Spleen (tissue), 11 donors: ENCODE data around the gene ATP8A2. TPM values are rescaled to one million over a fixed set of nuclear protein-coding genes. Genes with fewer than 3 reads are reported as not detected.

Experiments used
- DNase-seq: peaks from one replicate; pipeline ENCODE4 v3.0.0-alpha.2; 2020
- H3K27ac ChIP-seq, 8 donors: fragments of 200-600 bp; sonication (generic) in 7 of 8; 1 replicate in 4 of 8; 2 replicates in 4 of 8; pipeline versions ENCODE4 v1.5.0 to v1.8.0; 2016 to 2021; ENCODE audit warnings: inconsistent platforms in 4 of 8, mild to moderate bottlenecking in 4 of 8, moderate library complexity in 1 of 8
- H3K27me3 ChIP-seq, 7 donors: fragments of 200-600 bp; sonication (generic) in 6 of 7; replicated peaks in 1 of 7; 1 replicate in 4 of 7; 2 replicates in 3 of 7; pipeline versions ENCODE4 v1.5.0 to v1.8.0; 2016 to 2021; ENCODE audit warnings: inconsistent platforms in 3 of 7, mild to moderate bottlenecking in 1 of 7
- H3K36me3 ChIP-seq, 6 donors: fragments of 200-600 bp; sonication (generic) in 5 of 6; 1 replicate in 4 of 6; 2 replicates in 2 of 6; pipeline versions ENCODE4 v1.5.0 to v1.8.0; 2016 to 2021; ENCODE audit warnings: inconsistent platforms in 2 of 6
- H3K4me1 ChIP-seq, 6 donors: fragments of 200-600 bp; sonication (generic) in 5 of 6; 1 replicate in 3 of 6; 2 replicates in 3 of 6; pipeline versions ENCODE4 v1.5.0 to v1.8.0; 2016 to 2021; ENCODE audit warnings: inconsistent platforms in 3 of 6
- H3K4me3 ChIP-seq, 8 donors: fragments of 200-600 bp; sonication (generic) in 7 of 8; 1 replicate in 4 of 8; 2 replicates in 4 of 8; pipeline versions ENCODE4 v1.5.0 to v1.8.0; 2016 to 2021; ENCODE audit warnings: inconsistent platforms in 4 of 8, mild to moderate bottlenecking in 4 of 8, moderate library complexity in 2 of 8
- H3K9me3 ChIP-seq, 8 donors: fragments of 200-600 bp; sonication (generic) in 7 of 8; 1 replicate in 4 of 8; 2 replicates in 4 of 8; pipeline versions ENCODE4 v1.5.0 to v1.8.0; 2016 to 2021; ENCODE audit warnings: inconsistent platforms in 4 of 8
- POLR2A ChIP-seq, 3 donors: fragments of 450-650 bp; IDR thresholded peaks; one replicate each; pipeline ENCODE4 v1.5.1; 2017; ENCODE audit warnings: antibody characterized with exemption in 3 of 3, mild to moderate bottlenecking in 1 of 3
- POLR2AphosphoS5 ChIP-seq, 3 donors: sonication (generic); formaldehyde crosslinking; IDR thresholded peaks; one replicate each; pipeline ENCODE4 v1.5.1; 2017; ENCODE audit warnings: antibody characterized with exemption in 3 of 3
- WGBS, 5 donors: extraction: QIAGEN DNeasy Blood & Tissue Kit in 3 of 5; methylation state at CpG; one replicate each; pipeline versions ENCODE4 v1.1.5 to v1.1.7; 2013 to 2018; 5-methylcytosine and 5-hydroxymethylcytosine counted together
- intact Hi-C: fragments of 100-400 bp; cut with DNase I; formaldehyde crosslinking; loops from one replicate; pipeline ENCODE4 v1.15.0; 2023; ENCODE audit warnings: low total_unique reads
- polyA plus RNA-seq, 3 donors: library from polyadenylated mRNA; stranded (reverse); fragments of 200-250 nt; gene quantifications; one replicate each; pipeline ENCODE4 v1.2.1, GENCODE V29; 2013
- total RNA-seq, 7 donors: library from RNA; depleted of rRNA in 3 of 7; stranded (reverse); fragments of >200 nt in 3 of 7; fragmentation: NEBNext Ultra II Directional in 4 of 7; extraction: Animal tissue kit (Norgen Biotek cat#: 25700) in 4 of 7; gene quantifications; one replicate each; pipeline versions ENCODE4 v1.1.0 to v1.2.1, GENCODE V29; 2016 to 2021
- TF ChIP-seq, protein P1 (sequence below), 11 experiments: fragments of 200-600 bp in 7 of 11; fragments of 450-650 bp in 4 of 11; sonication (generic) in 4 of 11; IDR thresholded peaks in 8 of 11; conservative IDR thresholded peaks in 3 of 11; 1 replicate in 7 of 11; 2 replicates in 4 of 11; pipeline versions ENCODE4 v1.4.0 to v1.8.0; 2016 to 2021; ENCODE audit warnings: antibody characterized with exemption in 11 of 11, inconsistent platforms in 4 of 11, mild to moderate bottlenecking in 1 of 11
- donor health status: healthy with polysubstance abuse.
- donor health status: DM: no; HTN: no; CAD: no; lungs with moderate emphysema.
- donor health status: DM: no; HTN: no; CAD: no.
- donor health status: Bipolar disorder and iron deficiency.
- donor health status: healthy.
- donor health status: DM: no; HTN: no; CAD: no.
- donor health status: DM: yes; HTN: yes; CAD: no.

ATP8A2 gene
- total and polyA plus RNA-seq, 10 donors: 0.09 to 0.46 (median 0.25) TPM

DNA sequence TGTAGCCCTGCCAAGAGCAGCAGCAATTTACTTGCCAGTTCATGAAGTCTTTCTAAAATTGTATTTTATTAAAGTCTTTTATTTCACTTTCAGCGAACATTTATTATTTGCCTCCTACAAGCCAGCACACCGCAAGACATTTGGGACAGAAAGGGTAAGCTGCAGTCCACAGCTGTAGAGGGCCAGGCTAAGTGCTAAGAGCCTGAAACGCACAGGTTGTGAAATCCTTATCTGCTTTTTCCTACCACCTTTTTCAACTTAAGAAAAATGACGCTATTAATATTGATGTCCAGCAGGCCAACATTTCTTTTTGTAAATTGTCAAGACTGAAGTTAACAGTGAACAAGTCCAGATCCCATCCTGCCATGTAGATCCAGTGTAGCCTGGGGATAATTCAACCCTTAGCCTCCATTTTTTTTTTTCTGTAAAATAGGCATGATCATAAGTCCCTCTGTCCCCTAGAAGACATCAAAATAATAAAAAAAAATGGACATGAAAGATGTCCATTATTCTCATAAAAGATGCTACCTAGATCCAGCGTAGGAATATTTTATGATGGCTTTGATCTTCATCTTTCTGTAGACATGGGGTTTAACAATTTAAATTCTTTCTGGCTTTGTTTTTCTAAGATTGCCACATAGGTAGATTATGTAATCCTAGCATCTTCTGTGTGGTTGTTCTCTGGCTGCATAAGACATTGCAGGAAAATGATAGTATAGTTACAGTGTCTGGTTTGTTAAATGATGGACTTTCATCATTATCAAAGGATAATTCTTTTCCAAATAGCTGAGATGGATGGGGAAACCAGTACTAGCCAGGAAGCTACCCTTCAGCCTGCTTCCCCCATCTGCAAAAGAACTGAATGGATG, 551.7 kb downstream of the ATP8A2 start:
- Histone ChIP-seq H3K27ac (no peak overlapping the region), H3K4me1 (no peaks in the 10 kb centered on the region), H3K36me3 (no peaks in the 10 kb centered on the region), H3K27me3 (peaks cover 0 to 5% (median 0%) of the 10 kb centered on the region in 7 donors), H3K4me3 (no peak overlapping the region), H3K9me3 (no peaks in the 10 kb centered on the region)
- WGBS, 5 donors: 78 to 88% (median 87%) methylated on average over 5 of the region's 5 CpGs
- no peak for DNase-seq
- intact Hi-C loops: no loop called here
- TF ChIP-seq POLR2AphosphoS5 (IDR thresholded peaks at IDR 0.05) (no peak), POLR2A (IDR thresholded peaks at IDR 0.05) (no peak)
- TF ChIP-seq, protein P1, sequence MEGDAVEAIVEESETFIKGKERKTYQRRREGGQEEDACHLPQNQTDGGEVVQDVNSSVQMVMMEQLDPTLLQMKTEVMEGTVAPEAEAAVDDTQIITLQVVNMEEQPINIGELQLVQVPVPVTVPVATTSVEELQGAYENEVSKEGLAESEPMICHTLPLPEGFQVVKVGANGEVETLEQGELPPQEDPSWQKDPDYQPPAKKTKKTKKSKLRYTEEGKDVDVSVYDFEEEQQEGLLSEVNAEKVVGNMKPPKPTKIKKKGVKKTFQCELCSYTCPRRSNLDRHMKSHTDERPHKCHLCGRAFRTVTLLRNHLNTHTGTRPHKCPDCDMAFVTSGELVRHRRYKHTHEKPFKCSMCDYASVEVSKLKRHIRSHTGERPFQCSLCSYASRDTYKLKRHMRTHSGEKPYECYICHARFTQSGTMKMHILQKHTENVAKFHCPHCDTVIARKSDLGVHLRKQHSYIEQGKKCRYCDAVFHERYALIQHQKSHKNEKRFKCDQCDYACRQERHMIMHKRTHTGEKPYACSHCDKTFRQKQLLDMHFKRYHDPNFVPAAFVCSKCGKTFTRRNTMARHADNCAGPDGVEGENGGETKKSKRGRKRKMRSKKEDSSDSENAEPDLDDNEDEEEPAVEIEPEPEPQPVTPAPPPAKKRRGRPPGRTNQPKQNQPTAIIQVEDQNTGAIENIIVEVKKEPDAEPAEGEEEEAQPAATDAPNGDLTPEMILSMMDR (IDR thresholded peaks at IDR 0.05 in 8 of 11, conservative IDR thresholded peaks at IDR 0.05 in 3 of 11): no peak

GRCh38 chr13:25927363-25927762, 555.6 kb downstream of the ATP8A2 start:
- Histone ChIP-seq H3K27ac (no peak overlapping the region), H3K36me3 (no peaks in the 10 kb centered on the region), H3K9me3 (no peaks in the 10 kb centered on the region), H3K27me3 (peaks cover 0 to 5% (median 0%) of the 10 kb centered on the region in 7 donors), H3K4me3 (no peak overlapping the region), H3K4me1 (no peaks in the 10 kb centered on the region)
- intact Hi-C loops: no loop called here
- 77 to 90% (median 81%) methylated on average over 6 of the region's 6 CpGs for WGBS, 5 donors
- TF ChIP-seq, protein P1 (IDR thresholded peaks at IDR 0.05 in 8 of 11, conservative IDR thresholded peaks at IDR 0.05 in 3 of 11): no peak
- no peak for TF ChIP-seq POLR2A (IDR thresholded peaks at IDR 0.05)
- TF ChIP-seq POLR2AphosphoS5 (IDR thresholded peaks at IDR 0.05): no peak
- DNase-seq: no peak

DNA sequence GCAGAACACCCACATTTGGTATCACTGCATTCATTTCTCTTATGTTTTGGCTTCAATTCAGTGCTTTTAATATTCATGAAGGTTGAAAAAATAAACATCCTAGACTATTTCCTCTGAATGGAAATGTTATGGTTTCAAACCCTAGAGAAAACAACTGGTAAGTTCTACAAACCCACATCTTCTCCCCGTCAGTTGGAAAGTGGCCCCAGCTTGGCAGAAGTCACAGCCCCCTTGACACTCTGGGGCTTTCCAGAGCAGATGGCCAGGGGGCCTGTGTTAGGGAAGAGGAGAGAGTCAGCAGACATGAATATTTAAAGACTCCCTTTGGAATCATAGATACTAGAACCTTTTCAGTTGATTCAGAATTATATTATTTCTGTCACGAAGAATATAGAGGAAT, 556.2 kb downstream of the ATP8A2 start:
- H3K27me3 ChIP-seq: peaks cover 0 to 5% (median 0%) of the 10 kb centered on the region in 7 donors
- WGBS, 5 donors: 58 to 78% (median 59%) methylated on average over 2 of the region's 2 CpGs
- no peak for TF ChIP-seq POLR2AphosphoS5 (IDR thresholded peaks at IDR 0.05)
- TF ChIP-seq, protein P1 (IDR thresholded peaks at IDR 0.05 in 8 of 11, conservative IDR thresholded peaks at IDR 0.05 in 3 of 11): no peak
- no peak for TF ChIP-seq POLR2A (IDR thresholded peaks at IDR 0.05)
- H3K27ac ChIP-seq: no peak overlapping the region
- no peaks in the 10 kb centered on the region for H3K36me3 ChIP-seq
- H3K4me3 ChIP-seq: no peak overlapping the region
- no peaks in the 10 kb centered on the region for H3K9me3 ChIP-seq
- H3K4me1 ChIP-seq: no peaks in the 10 kb centered on the region
- intact Hi-C loops: no loop called here
- no peak for DNase-seq

DNA sequence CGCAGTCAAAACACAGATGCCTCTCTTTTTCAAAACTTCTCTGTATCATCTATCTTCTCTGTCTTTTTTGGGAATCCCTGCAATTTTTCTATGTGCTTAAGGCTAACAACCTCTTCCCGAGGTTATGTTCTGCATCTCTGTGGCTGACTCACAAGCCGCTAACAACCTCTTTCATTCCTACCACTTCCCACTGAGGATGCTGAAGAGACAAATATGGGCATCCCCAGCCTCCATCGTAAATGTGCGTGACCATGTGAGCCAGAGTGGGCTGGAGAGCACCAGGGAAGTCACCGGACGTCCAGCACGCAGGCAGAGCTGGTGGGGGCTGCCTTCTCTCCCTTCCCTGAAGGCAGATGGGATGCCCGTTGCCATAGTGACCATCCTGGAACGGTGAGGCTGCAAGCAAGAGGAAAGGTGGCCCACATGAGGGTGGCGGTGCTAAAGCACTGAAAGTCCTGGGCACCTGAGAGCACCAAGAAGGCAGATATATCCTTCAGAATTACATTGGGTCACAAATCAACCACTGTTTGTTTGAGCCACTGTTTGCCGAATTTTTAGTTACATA, 557.2 kb downstream of the ATP8A2 start:
- no peaks in the 10 kb centered on the region for H3K36me3 ChIP-seq
- WGBS, 5 donors: 73 to 90% (median 84%) methylated on average over 12 of the region's 12 CpGs
- TF ChIP-seq, protein P1 (IDR thresholded peaks at IDR 0.05 in 8 of 11, conservative IDR thresholded peaks at IDR 0.05 in 3 of 11): no peak
- no peaks in the 10 kb centered on the region for H3K4me1 ChIP-seq
- no peak overlapping the region for H3K4me3 ChIP-seq
- DNase-seq: no peak
- peaks cover 0 to 5% (median 0%) of the 10 kb centered on the region in 7 donors for H3K27me3 ChIP-seq
- intact Hi-C loops: no loop called here
- no peak overlapping the region for H3K27ac ChIP-seq
- no peaks in the 10 kb centered on the region for H3K9me3 ChIP-seq
